H1 (cell line): Measurements from ENCODE around the gene BPIFB6. TPM values are rescaled to one million over a fixed set of nuclear protein-coding genes. Genes with fewer than 3 reads are reported as not detected.

Experiments
- CTCF ChIA-PET: fragments of 300-600 bp; sonication (Branson Sonifier 250); formaldehyde crosslinking; loops from one replicate; lab custom pipeline; 2021; ENCODE audit not compliant: partially characterized antibody; lab: Charles Lee
- POLR2A ChIA-PET: fragments of 300-600 bp; sonication (Branson Sonifier 250); formaldehyde crosslinking; loops from one replicate; lab custom pipeline; 2021; ENCODE audit warnings: inconsistent platforms; ENCODE audit not compliant: partially characterized antibody; lab: Charles Lee
- DNase-seq, 2 experiments: peaks; one replicate each; pipeline versions ENCODE4 v3.0.0 to v3.0.0-alpha.2; 2010 to 2022; ENCODE audit warnings: low spot score in 2 of 2, low read depth in 1 of 2, mixed read lengths in 1 of 2
- FAIRE-seq: peaks from 2 replicates; lab custom pipeline; 2011; peaks lifted over from hg19 to GRCh38; lab: Jason Lieb, UNC
- H2AFZ ChIP-seq: 2 replicates; pipeline ENCODE4 v1.8.1; 2012; ENCODE audit warnings: low read length, inconsistent platforms
- H2AK5ac ChIP-seq: 2 replicates; pipeline ENCODE4 v1.6.1; 2013; ENCODE audit warnings: low read depth, low read length
- H2BK120ac ChIP-seq: replicated peaks from 2 replicates; pipeline ENCODE3; 2013; ENCODE audit warnings: low read depth, low read length, inconsistent platforms
- H2BK12ac ChIP-seq: 2 replicates; pipeline ENCODE4 v1.6.1; 2013; ENCODE audit warnings: low read depth, low read length
- H2BK15ac ChIP-seq: 2 replicates; pipeline ENCODE4 v1.6.1; 2013; ENCODE audit warnings: low read length
- H2BK20ac ChIP-seq: 2 replicates; pipeline ENCODE4 v1.6.1; 2013; ENCODE audit warnings: low read length
- H2BK5ac ChIP-seq: 2 replicates; pipeline ENCODE4 v1.6.1; 2013; ENCODE audit warnings: low read depth, low read length
- H3K14ac ChIP-seq: 2 replicates; pipeline ENCODE4 v1.6.1; 2013; ENCODE audit warnings: inconsistent platforms; ENCODE audit not compliant: insufficient read length
- H3K18ac ChIP-seq: 2 replicates; pipeline ENCODE4 v1.6.1; 2013; ENCODE audit warnings: low read length; ENCODE audit errors: extremely low read depth
- H3K23ac ChIP-seq: 2 replicates; pipeline ENCODE4 v1.6.1; 2013; ENCODE audit warnings: inconsistent platforms; ENCODE audit not compliant: insufficient read length
- H3K23me2 ChIP-seq: 2 replicates; pipeline ENCODE4 v1.6.1; 2013; ENCODE audit warnings: low read depth, low read length
- H3K27ac ChIP-seq: 2 replicates; pipeline ENCODE4 v1.6.1; 2011; ENCODE audit warnings: low read depth, low read length, inconsistent platforms
- H3K27me3 ChIP-seq, 4 experiments: replicated peaks in 1 of 4; 1 replicate in 1 of 4; 2 replicates in 3 of 4; pipeline versions ENCODE4 v1.6.1 to v1.8.1; 2011 to 2013; ENCODE audit warnings: low read length in 3 of 4, mild to moderate bottlenecking in 3 of 4, inconsistent platforms in 2 of 4, mixed read lengths in 2 of 4, moderate library complexity in 1 of 4; ENCODE audit not compliant: control insufficient read depth in 3 of 4, insufficient read depth in 3 of 4; ENCODE audit errors: extremely low read depth in 1 of 4
- H3K36me3 ChIP-seq, 4 experiments: 2 replicates each; pipeline versions ENCODE4 v1.6.1 to v1.8.1; 2011 to 2013; ENCODE audit warnings: mild to moderate bottlenecking in 4 of 4, low read length in 3 of 4, moderate library complexity in 2 of 4, control low read depth in 1 of 4, inconsistent platforms in 1 of 4; ENCODE audit not compliant: insufficient read depth in 4 of 4, control insufficient read depth in 2 of 4
- H3K4ac ChIP-seq: replicated peaks from 2 replicates; pipeline ENCODE3; 2013; ENCODE audit warnings: low read length, low read depth, mixed read lengths, inconsistent platforms; ENCODE audit not compliant: insufficient read length
- H3K4me1 ChIP-seq, 4 experiments: replicated peaks in 1 of 4; 1 replicate in 1 of 4; 2 replicates in 3 of 4; pipeline versions ENCODE4 v1.6.1 to v1.8.1; 2011 to 2013; ENCODE audit warnings: low read length in 3 of 4, inconsistent platforms in 2 of 4, mixed read lengths in 1 of 4; ENCODE audit not compliant: insufficient read depth in 4 of 4, control insufficient read depth in 3 of 4
- H3K4me2 ChIP-seq, 2 experiments: 2 replicates each; pipeline versions ENCODE4 v1.6.1 to v1.8.1; 2011 to 2013; ENCODE audit warnings: low read depth in 2 of 2, low read length in 2 of 2, control low read depth in 1 of 2, inconsistent platforms in 1 of 2, mild to moderate bottlenecking in 1 of 2; ENCODE audit not compliant: insufficient read depth in 1 of 2
- H3K4me3 ChIP-seq, 4 experiments: fragments of 200-600, 300-600 bp in 1 of 4; sonication (generic), shearing (Covaris generic), sonication (Bioruptor Twin) in 1 of 4; 2 replicates each; pipeline versions ENCODE4 v1.5.1 to v1.8.1; 2011 to 2016; ENCODE audit warnings: low read length in 4 of 4, low read depth in 3 of 4, control low read depth in 2 of 4, inconsistent platforms in 2 of 4, mild to moderate bottlenecking in 2 of 4, mixed read lengths in 1 of 4, moderate library complexity in 1 of 4; ENCODE audit not compliant: insufficient read depth in 2 of 4; ENCODE audit errors: extremely low read depth in 1 of 4
- H3K56ac ChIP-seq: replicated peaks from 2 replicates; pipeline ENCODE3; 2013; ENCODE audit warnings: low read depth, mild to moderate bottlenecking, mixed read lengths, low read length, inconsistent platforms; ENCODE audit not compliant: insufficient read length
- H3K79me1 ChIP-seq: 2 replicates; pipeline ENCODE4 v1.6.1; 2013; ENCODE audit warnings: low read depth, low read length, control low read depth
- H3K79me2 ChIP-seq, 2 experiments: 2 replicates each; pipeline versions ENCODE4 v1.6.1 to v1.8.1; 2012 to 2013; ENCODE audit warnings: low read length in 2 of 2, mild to moderate bottlenecking in 2 of 2, inconsistent platforms in 1 of 2; ENCODE audit not compliant: insufficient read depth in 2 of 2, control insufficient read depth in 1 of 2
- H3K9ac ChIP-seq, 4 experiments: replicated peaks in 1 of 4; 1 replicate in 1 of 4; 2 replicates in 3 of 4; pipeline versions ENCODE4 v1.6.1 to v1.8.1; 2011 to 2013; ENCODE audit warnings: low read depth in 3 of 4, low read length in 3 of 4, control low read depth in 2 of 4, mild to moderate bottlenecking in 2 of 4, moderate library complexity in 2 of 4, inconsistent platforms in 1 of 4; ENCODE audit errors: extremely low read depth in 1 of 4
- H3K9me3 ChIP-seq, 2 experiments: 2 replicates each; pipeline versions ENCODE4 v1.6.1 to v1.8.1; 2012 to 2013; ENCODE audit warnings: mild to moderate bottlenecking in 2 of 2, moderate library complexity in 2 of 2, control low read depth in 1 of 2, inconsistent platforms in 1 of 2, low read depth in 1 of 2, low read length in 1 of 2, mixed read lengths in 1 of 2; ENCODE audit not compliant: insufficient read depth in 2 of 2
- H4K20me1 ChIP-seq, 2 experiments: replicated peaks in 1 of 2; 2 replicates each; pipeline versions ENCODE3 to v1.8.1; 2011 to 2013; ENCODE audit warnings: inconsistent platforms in 2 of 2, low read length in 2 of 2, mild to moderate bottlenecking in 1 of 2; ENCODE audit not compliant: insufficient read depth in 2 of 2, control insufficient read depth in 1 of 2
- H4K5ac ChIP-seq: 2 replicates; pipeline ENCODE4 v1.6.1; 2013; ENCODE audit warnings: low read length, low read depth, mixed read lengths, inconsistent platforms; ENCODE audit not compliant: insufficient read length
- H4K8ac ChIP-seq: 2 replicates; pipeline ENCODE4 v1.8.0; 2013; ENCODE audit warnings: mild to moderate bottlenecking, moderate library complexity, low read length, inconsistent platforms; ENCODE audit not compliant: insufficient read depth; ENCODE audit errors: extremely low read depth
- H4K91ac ChIP-seq: replicated peaks from 2 replicates; pipeline ENCODE3; 2013; ENCODE audit warnings: low read length, mixed read lengths, inconsistent platforms; ENCODE audit not compliant: insufficient read length
- BACH1 ChIP-seq: IDR thresholded peaks from 2 replicates; pipeline ENCODE4 v1.6.1; 2012; ENCODE audit warnings: low read length, improper control_type of control experiment
- CHD1 ChIP-seq: IDR thresholded peaks from 2 replicates; pipeline ENCODE4 v1.6.1; 2012; ENCODE audit warnings: low read depth, low read length, improper control_type of control experiment
- RFX5 ChIP-seq: IDR thresholded peaks from 2 replicates; pipeline ENCODE4 v1.6.1; 2011; ENCODE audit warnings: low read depth, low read length, improper control_type of control experiment, borderline replicate concordance
- YY1 ChIP-seq: IDR thresholded peaks from 2 replicates; pipeline ENCODE4 v1.6.1; 2011; ENCODE audit warnings: low read depth, mild to moderate bottlenecking, low read length
- WGBS, 2 experiments: shearing (Covaris generic) in 1 of 2; methylation state at CpG; one replicate each; pipeline versions ENCODE4 v1.1.6 to v1.1.7; 2013 to 2015; ENCODE audit warnings: low lambda C conversion rate in 2 of 2, mixed read lengths in 2 of 2, inconsistent platforms in 1 of 2, low coverage in 1 of 2, missing lambda C conversion rate in 1 of 2; ENCODE audit not compliant: insufficient replicate concordance in 2 of 2, insufficient coverage in 1 of 2, insufficient read length in 1 of 2; ENCODE audit errors: extremely low coverage in 1 of 2, missing lambda C conversion rate in 1 of 2; 5-methylcytosine and 5-hydroxymethylcytosine counted together
- polyA plus RNA-seq, 7 experiments: library from polyadenylated mRNA; depleted of rRNA in 3 of 7; stranded (reverse) in 5 of 7; unstranded in 2 of 7; fragments of >200 nt in 5 of 7; fragments of 200-250 nt in 2 of 7; gene quantifications; 1 replicate in 5 of 7; 2 replicates in 1 of 7; 4 replicates in 1 of 7; pipeline versions ENCODE4 v1.2.1 to v1.2.3, GENCODE V29; 2011 to 2013; ENCODE audit warnings: missing spikeins in 2 of 7, mixed read lengths in 2 of 7
- total RNA-seq: library from RNA; stranded (reverse); fragmentation: NEBNext Ultra II Directional; extraction: Animal tissue kit (Norgen Biotek cat#: 25700); gene quantifications from 2 replicates; pipeline ENCODE4 v1.2.1, GENCODE V29; 2021
- TF ChIP-seq, protein P1 (sequence below): IDR thresholded peaks from 2 replicates; pipeline ENCODE4 v1.6.1; 2011; ENCODE audit warnings: low read length, improper control_type of control experiment

Gene BPIFB6
- total and polyA plus RNA-seq, 2 of the 8 experiments (the other 6 are each of a cell fraction or from before 2014, with no cell fraction given): not detected

DNA sequence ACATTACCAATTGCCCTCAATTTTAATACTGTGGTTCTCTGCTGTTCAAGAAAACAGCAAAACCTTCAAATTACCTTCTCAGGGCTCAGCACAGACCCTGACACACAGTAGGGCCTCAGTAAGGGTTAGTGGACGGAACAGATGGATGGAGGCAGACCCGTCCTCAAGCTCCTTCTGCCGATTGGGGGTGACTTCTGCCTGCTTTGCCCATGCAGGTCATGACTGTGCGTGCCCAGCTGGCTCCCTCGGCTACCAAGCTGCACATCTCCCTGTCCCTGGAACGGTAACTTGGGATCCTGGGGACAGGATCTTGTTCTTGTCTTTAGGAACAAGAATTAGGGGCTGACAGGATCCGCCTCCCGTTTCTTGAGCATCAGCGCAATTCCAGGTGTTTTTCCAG is 38.2 kb downstream of the BPIFB6 start:
- H3K79me2 ChIP-seq: no peaks in the 10 kb centered on the region
- H2BK12ac ChIP-seq: no peak overlapping the region
- H4K91ac ChIP-seq: no peak overlapping the region
- TF ChIP-seq CHD1 (no peak), RFX5 (no peak), YY1 (no peak), BACH1 (no peak)
- TF ChIP-seq, protein P1, sequence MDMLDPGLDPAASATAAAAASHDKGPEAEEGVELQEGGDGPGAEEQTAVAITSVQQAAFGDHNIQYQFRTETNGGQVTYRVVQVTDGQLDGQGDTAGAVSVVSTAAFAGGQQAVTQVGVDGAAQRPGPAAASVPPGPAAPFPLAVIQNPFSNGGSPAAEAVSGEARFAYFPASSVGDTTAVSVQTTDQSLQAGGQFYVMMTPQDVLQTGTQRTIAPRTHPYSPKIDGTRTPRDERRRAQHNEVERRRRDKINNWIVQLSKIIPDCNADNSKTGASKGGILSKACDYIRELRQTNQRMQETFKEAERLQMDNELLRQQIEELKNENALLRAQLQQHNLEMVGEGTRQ: no peak
- FAIRE-seq (no peak), DNase-seq (no peak)
- no peak overlapping the region for H3K4me3 ChIP-seq
- no peaks in the 10 kb centered on the region for H3K27me3 ChIP-seq
- ChIA-PET CTCF (interaction anchor here (1.0 to 3.0 kb wide), 2 partner anchors 11 to 26 kb away, joined by 3 to 10 read pairs; no protein-coding TSS in a partner anchor), POLR2A (no interaction called here)
- H2BK15ac ChIP-seq: no peak overlapping the region
- H3K4me2 ChIP-seq: no peak overlapping the region
- H3K9ac ChIP-seq: no peak overlapping the region
- no peaks in the 10 kb centered on the region for H3K36me3 ChIP-seq
- no peak overlapping the region for H3K4ac ChIP-seq
- H4K8ac ChIP-seq: peak overlapping the region; percentile 72; the same call in 1 of the 2 replicates
- no peaks in the 10 kb centered on the region for H3K4me1 ChIP-seq
- peaks cover 3% of the 10 kb centered on the region; the same call in 1 of the 2 replicates for H3K23me2 ChIP-seq
- H4K20me1 ChIP-seq: no peaks in the 10 kb centered on the region
- no peak overlapping the region for H2AFZ ChIP-seq
- H3K9me3 ChIP-seq: no peaks in the 10 kb centered on the region
- no peak overlapping the region for H3K18ac ChIP-seq
- no peak overlapping the region for H2BK120ac ChIP-seq
- WGBS, 2 experiments: 89% methylated on average over 9 of the region's 9 CpGs; no CpG with 5 or more reads in 1 of the 2 experiments
- H2BK20ac ChIP-seq: no peak overlapping the region
- no peak overlapping the region for H3K14ac ChIP-seq
- no peak overlapping the region for H4K5ac ChIP-seq
- no peak overlapping the region for H3K23ac ChIP-seq
- H3K79me1 ChIP-seq: no peaks in the 10 kb centered on the region
- H3K27ac ChIP-seq: no peak overlapping the region
- no peak overlapping the region for H2AK5ac ChIP-seq
- H2BK5ac ChIP-seq: no peak overlapping the region
- H3K56ac ChIP-seq: no peak overlapping the region
